ENCODE data around the gene INVS.

Gene INVS

DNA sequence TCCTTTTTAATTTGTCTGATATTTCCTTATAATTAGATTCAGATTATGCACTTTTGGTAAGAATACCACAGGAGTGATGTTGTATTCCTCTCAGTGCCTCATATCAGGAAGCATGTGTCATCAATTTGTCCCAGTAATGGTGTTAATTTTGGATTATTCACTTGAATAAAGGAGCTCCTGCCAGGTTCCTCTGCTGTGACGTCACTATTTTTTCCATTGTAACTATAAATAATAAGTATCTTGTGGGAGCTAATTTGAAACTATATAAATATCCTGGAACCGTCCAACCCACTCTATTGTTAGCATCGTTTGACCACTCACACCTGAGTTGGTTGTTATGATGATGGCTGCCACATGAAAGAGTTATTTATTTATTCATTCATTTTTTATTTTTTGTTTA, 107.9 kb downstream of the INVS start:
- 0 out of 2 replicates have a peak, but pooled peaks cover 4% of the 10 kb centered on the region for H3F3A ChIP-seq (ENCODE audit: control insufficient read depth, insufficient read depth)
- H3K27me3 ChIP-seq (ENCODE audit: control insufficient read depth, low read length) = no peaks in the 10 kb centered on the region
- no peaks in the 10 kb centered on the region for H4K20me1 ChIP-seq (ENCODE audit: control insufficient read depth, insufficient read depth, low read depth, low read length)
- H3K9me2 ChIP-seq (replicated peaks; ENCODE audit: control insufficient read depth, low read length) = no peaks in the 10 kb centered on the region
- H3K79me2 ChIP-seq (ENCODE audit: control insufficient read depth, low read length) = no peaks in the 10 kb centered on the region
- no peaks in the 10 kb centered on the region for H3K9me3 ChIP-seq (ENCODE audit: control insufficient read depth, insufficient read depth, low read length)
- H3K36me3 ChIP-seq (ENCODE audit: control insufficient read depth, low read length) = no peaks in the 10 kb centered on the region
- no peak overlapping the region for H3K4me3 ChIP-seq (ENCODE audit: low read length)
- no peak overlapping the region for H3K27ac ChIP-seq (ENCODE audit: low read depth, low read length)
- peaks cover 17% of the 10 kb centered on the region for H3K4me1 ChIP-seq (ENCODE audit: control insufficient read depth, low read length)
- no peak overlapping the region for H3K4me2 ChIP-seq (ENCODE audit: low read length)
- TF ChIP-seq EZH2phosphoT487 (IDR thresholded peaks at IDR 0.05; ENCODE audit: borderline replicate concordance, low read length) = no peak
- TF ChIP-seq, protein P1, sequence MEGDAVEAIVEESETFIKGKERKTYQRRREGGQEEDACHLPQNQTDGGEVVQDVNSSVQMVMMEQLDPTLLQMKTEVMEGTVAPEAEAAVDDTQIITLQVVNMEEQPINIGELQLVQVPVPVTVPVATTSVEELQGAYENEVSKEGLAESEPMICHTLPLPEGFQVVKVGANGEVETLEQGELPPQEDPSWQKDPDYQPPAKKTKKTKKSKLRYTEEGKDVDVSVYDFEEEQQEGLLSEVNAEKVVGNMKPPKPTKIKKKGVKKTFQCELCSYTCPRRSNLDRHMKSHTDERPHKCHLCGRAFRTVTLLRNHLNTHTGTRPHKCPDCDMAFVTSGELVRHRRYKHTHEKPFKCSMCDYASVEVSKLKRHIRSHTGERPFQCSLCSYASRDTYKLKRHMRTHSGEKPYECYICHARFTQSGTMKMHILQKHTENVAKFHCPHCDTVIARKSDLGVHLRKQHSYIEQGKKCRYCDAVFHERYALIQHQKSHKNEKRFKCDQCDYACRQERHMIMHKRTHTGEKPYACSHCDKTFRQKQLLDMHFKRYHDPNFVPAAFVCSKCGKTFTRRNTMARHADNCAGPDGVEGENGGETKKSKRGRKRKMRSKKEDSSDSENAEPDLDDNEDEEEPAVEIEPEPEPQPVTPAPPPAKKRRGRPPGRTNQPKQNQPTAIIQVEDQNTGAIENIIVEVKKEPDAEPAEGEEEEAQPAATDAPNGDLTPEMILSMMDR (IDR thresholded peaks at IDR 0.05; ENCODE audit: low read depth, low read length, poor library complexity, severe bottlenecking) = no peak

DNA sequence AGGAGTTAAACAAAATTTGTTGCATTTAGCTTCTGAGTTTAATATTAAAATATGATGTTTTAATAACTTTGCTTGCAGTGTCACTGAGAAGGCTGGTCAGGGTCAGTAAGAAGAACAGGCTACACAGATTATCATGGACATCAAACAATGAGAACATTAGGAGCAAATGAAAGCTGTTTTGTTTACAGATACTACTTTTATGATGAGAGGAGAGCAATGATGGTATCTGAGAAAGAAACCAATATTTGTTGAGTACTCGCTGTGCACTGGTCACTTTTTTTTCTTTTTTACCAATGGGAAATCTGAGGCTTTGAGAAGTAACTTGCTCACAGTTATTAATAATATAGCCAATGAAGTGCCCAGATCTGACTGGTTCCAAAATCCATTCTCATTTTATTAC, 109.6 kb downstream of the INVS start:
- H3K9me2 ChIP-seq (replicated peaks; ENCODE audit: control insufficient read depth, low read length) = no peaks in the 10 kb centered on the region
- TF ChIP-seq, protein P1 (IDR thresholded peaks at IDR 0.05; ENCODE audit: low read depth, low read length, poor library complexity, severe bottlenecking) = no peak
- no peak for TF ChIP-seq EZH2phosphoT487 (IDR thresholded peaks at IDR 0.05; ENCODE audit: borderline replicate concordance, low read length)
- H3K27ac ChIP-seq (ENCODE audit: low read depth, low read length) = no peak overlapping the region
- H3K79me2 ChIP-seq (ENCODE audit: control insufficient read depth, low read length) = no peaks in the 10 kb centered on the region
- peaks cover 9% of the 10 kb centered on the region for H3K4me1 ChIP-seq (ENCODE audit: control insufficient read depth, low read length)
- no peak overlapping the region for H3K4me3 ChIP-seq (ENCODE audit: low read length)
- H3K27me3 ChIP-seq (ENCODE audit: control insufficient read depth, low read length) = no peaks in the 10 kb centered on the region
- no peaks in the 10 kb centered on the region for H3K36me3 ChIP-seq (ENCODE audit: control insufficient read depth, low read length)
- H3K4me2 ChIP-seq (ENCODE audit: low read length) = no peak overlapping the region
- H3K9me3 ChIP-seq (ENCODE audit: control insufficient read depth, insufficient read depth, low read length) = no peaks in the 10 kb centered on the region
- H3F3A ChIP-seq (ENCODE audit: control insufficient read depth, insufficient read depth) = no peaks in the 10 kb centered on the region
- H4K20me1 ChIP-seq (ENCODE audit: control insufficient read depth, insufficient read depth, low read depth, low read length) = no peaks in the 10 kb centered on the region

DNA sequence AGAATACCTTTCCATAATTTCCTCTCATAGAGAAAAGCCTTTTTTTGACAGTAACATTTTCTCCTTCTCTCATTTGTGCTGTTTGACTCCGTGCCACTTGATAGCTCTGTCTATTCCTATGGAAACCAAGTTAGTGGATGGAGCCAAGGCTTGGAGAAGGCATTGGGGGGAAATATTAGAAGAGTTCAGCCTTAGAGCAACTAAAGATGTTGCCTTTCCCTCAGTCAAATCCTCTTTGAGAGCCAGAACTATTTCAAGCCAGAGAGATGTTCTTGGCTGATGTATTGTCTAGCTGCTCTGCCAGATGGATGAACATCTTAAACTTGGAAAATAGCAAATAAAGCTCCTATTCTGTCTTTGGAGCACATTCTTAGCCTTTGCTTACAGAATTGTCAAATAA, 112.4 kb downstream of the INVS start:
- Histone ChIP-seq H3K27ac (ENCODE audit: low read depth, low read length) (no peak overlapping the region), H3K9me3 (ENCODE audit: control insufficient read depth, insufficient read depth, low read length) (no peaks in the 10 kb centered on the region), H3K79me2 (ENCODE audit: control insufficient read depth, low read length) (no peaks in the 10 kb centered on the region), H3K4me3 (ENCODE audit: low read length) (no peak overlapping the region), H3K4me2 (ENCODE audit: low read length) (no peak overlapping the region), H3K4me1 (ENCODE audit: control insufficient read depth, low read length) (peaks cover 9% of the 10 kb centered on the region), H3F3A (ENCODE audit: control insufficient read depth, insufficient read depth) (no peaks in the 10 kb centered on the region), H4K20me1 (ENCODE audit: control insufficient read depth, insufficient read depth, low read depth, low read length) (peaks cover 4% of the 10 kb centered on the region; the same call in 1 of the 2 replicates), H3K36me3 (ENCODE audit: control insufficient read depth, low read length) (0 out of 2 replicates have a peak, but pooled peaks cover 2% of the 10 kb centered on the region), H3K27me3 (ENCODE audit: control insufficient read depth, low read length) (no peaks in the 10 kb centered on the region), H3K9me2 (replicated peaks; ENCODE audit: control insufficient read depth, low read length) (no peaks in the 10 kb centered on the region)
- no peak for TF ChIP-seq EZH2phosphoT487 (IDR thresholded peaks at IDR 0.05; ENCODE audit: borderline replicate concordance, low read length)

DNA sequence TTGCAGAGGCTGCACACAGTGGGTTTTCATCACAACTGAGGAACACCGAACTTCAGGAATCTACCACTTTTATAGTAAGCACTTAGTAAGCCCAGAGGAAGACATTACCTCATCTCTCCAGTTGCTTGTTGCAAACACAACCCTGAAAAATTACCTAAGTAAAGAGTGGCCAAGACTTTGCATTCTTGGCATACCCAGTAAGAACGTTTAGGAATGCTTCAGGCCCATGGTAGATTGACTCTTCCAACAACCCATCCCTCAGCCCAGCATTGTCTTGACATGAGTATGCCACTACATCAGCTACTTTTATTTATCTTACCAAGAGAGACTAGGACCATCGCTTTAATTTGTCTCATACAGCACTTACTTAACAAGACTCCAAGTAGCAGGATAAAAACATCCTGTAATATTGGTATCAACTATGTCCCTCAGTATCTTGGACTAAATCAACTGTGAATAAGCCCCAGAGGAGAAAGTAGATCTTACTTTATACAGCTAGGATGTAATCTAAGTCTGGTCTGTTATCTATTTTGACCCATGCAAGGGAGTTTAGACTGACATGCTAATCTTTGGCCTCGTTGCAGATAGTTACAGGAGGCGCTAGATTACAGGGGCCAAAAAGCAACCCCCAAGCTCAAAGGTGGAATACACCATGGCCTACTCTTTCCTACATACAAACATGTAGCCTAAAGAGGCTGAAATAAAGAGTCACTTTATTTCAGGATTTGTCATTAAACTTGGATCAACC, 114.9 kb downstream of the INVS start:
- H3K4me3 ChIP-seq (ENCODE audit: low read length) = no peak overlapping the region
- H3K27me3 ChIP-seq (ENCODE audit: control insufficient read depth, low read length) = no peaks in the 10 kb centered on the region
- no peak overlapping the region for H3K27ac ChIP-seq (ENCODE audit: low read depth, low read length)
- H3K79me2 ChIP-seq (ENCODE audit: control insufficient read depth, low read length) = no peaks in the 10 kb centered on the region
- 0 out of 2 replicates have a peak, but pooled peaks cover 5% of the 10 kb centered on the region for H3K36me3 ChIP-seq (ENCODE audit: control insufficient read depth, low read length)
- H4K20me1 ChIP-seq (ENCODE audit: control insufficient read depth, insufficient read depth, low read depth, low read length) = peaks cover 5% of the 10 kb centered on the region; the same call in 1 of the 2 replicates
- H3F3A ChIP-seq (ENCODE audit: control insufficient read depth, insufficient read depth) = no peaks in the 10 kb centered on the region
- peaks cover 6% of the 10 kb centered on the region for H3K4me1 ChIP-seq (ENCODE audit: control insufficient read depth, low read length)
- no peaks in the 10 kb centered on the region for H3K9me2 ChIP-seq (replicated peaks; ENCODE audit: control insufficient read depth, low read length)
- TF ChIP-seq EZH2phosphoT487 (IDR thresholded peaks at IDR 0.05; ENCODE audit: borderline replicate concordance, low read length) = no peak
- TF ChIP-seq, protein P1 (IDR thresholded peaks at IDR 0.05; ENCODE audit: low read depth, low read length, poor library complexity, severe bottlenecking) = no peak
- H3K9me3 ChIP-seq (ENCODE audit: control insufficient read depth, insufficient read depth, low read length) = no peaks in the 10 kb centered on the region
- no peak overlapping the region for H3K4me2 ChIP-seq (ENCODE audit: low read length)
